MG63 (cell line): ENCODE results near the gene PILRA. TPM values are rescaled to one million over a fixed set of nuclear protein-coding genes. Genes with fewer than 3 reads are reported as not detected.
"Not testable (repeated sequence)": the region's sequence is repeated elsewhere in the genome, so short reads cannot be mapped to it uniquely, and the experiment has no call there.

ENCODE experiments used
- DNase-seq: peaks from one replicate; pipeline ENCODE4 v3.0.0-alpha.2; 2020
- H3K27me3 ChIP-seq: fragments of 250-450 bp; sonication (Bioruptor Pico); 2 replicates; pipeline ENCODE4 v1.5.1; 2020; ENCODE audit warnings: mild to moderate bottlenecking, moderate library complexity
- H3K36me3 ChIP-seq: fragments of 250-450 bp; sonication (Bioruptor Pico); 2 replicates; pipeline ENCODE4 v1.5.1; 2020; ENCODE audit warnings: mild to moderate bottlenecking, moderate library complexity
- H3K4me3 ChIP-seq: fragments of 250-450 bp; sonication (Bioruptor Pico); 2 replicates; pipeline ENCODE4 v1.5.1; 2020; ENCODE audit warnings: mild to moderate bottlenecking, moderate library complexity
- H3K9me3 ChIP-seq: fragments of 250-450 bp; sonication (Bioruptor Pico); 2 replicates; pipeline ENCODE4 v1.5.1; 2020; ENCODE audit warnings: mild to moderate bottlenecking, moderate library complexity
- total RNA-seq: library from RNA; depleted of rRNA; stranded (reverse); fragments of >200 nt; shearing (Covaris generic); gene quantifications from 2 replicates; pipeline ENCODE4 v1.2.3, GENCODE V29; 2014; ENCODE audit warnings: low replicate concordance; rRNA removed

The PILRA gene
- total RNA-seq, result not detected in 2 replicates

DNA sequence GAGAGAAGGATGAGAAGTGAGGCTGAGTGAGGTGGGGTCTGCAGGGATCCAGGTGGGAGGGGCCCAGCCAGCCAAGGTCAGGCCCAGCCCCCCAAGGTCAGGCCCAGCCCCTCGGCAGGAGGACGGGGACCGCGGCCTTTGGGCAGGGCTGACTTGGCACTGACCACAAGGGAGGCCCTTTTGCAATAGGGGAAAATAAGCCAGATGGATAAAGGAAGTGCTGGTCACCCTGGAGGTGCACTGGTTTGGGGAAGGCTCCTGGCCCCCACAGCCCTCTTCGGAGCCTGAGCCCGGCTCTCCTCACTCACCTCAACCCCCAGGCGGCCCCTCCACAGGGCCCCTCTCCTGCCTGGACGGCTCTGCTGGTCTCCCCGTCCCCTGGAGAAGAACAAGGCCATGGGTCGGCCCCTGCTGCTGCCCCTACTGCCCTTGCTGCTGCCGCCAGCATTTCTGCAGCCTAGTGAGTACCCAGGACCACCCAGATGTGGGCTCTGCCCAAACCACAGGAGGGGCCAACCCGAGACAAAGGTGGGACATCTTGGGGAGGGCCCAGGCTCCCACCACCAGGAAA is at the start of gene PILRA:
Gene PILRA, plus strand, starts transcription at position 227 of the 571 bp plus-strand sequence. Its CDS starts 170 bp downstream, at position 397.
- H3K27me3 ChIP-seq, result no peaks in the 10 kb centered on the region
- no peak within 1 kb of the TSS for H3K4me3 ChIP-seq
- no peak for DNase-seq

GRCh38 chr7:100324194-100324593 is 49.1 kb upstream of the PILRA start:
- H3K36me3 ChIP-seq, H3K27me3 ChIP-seq, H3K9me3 ChIP-seq, DNase-seq, H3K4me3 ChIP-seq: not testable (repeated sequence)

More for the DNA sequence above, at the start of gene PILRA:
- Histone ChIP-seq H3K9me3 (no peaks in the 10 kb centered on the region), H3K36me3 (no peaks in the 10 kb centered on the region)

DNA sequence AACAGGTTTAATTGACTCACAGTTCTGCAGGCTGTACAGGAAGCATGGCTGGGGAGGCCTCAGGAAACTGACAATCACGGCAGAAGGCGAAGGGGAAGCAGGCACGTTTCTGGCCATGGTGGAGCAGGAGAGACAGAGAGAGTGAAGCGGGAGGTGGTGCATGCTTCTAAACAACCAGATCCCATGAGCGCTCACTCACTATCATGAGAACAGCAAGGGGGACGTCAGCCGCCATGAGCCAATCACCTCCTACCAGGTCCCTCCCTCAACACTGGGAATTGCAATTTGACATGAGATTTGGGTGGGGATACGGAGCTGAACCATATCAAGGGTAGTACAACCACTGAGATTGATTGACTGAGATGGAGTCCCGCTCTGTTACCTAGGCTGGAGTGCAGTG is 47.6 kb upstream of the PILRA start:
- not testable (repeated sequence) for H3K36me3 ChIP-seq, H3K27me3 ChIP-seq, DNase-seq, H3K9me3 ChIP-seq, H3K4me3 ChIP-seq

- H3K36me3 ChIP-seq, H3K9me3 ChIP-seq, H3K4me3 ChIP-seq, DNase-seq, H3K27me3 ChIP-seq: not testable (repeated sequence)
These were observed 46.4 kb upstream of the PILRA start for GRCh38 chr7:100326914-100327313.

DNA sequence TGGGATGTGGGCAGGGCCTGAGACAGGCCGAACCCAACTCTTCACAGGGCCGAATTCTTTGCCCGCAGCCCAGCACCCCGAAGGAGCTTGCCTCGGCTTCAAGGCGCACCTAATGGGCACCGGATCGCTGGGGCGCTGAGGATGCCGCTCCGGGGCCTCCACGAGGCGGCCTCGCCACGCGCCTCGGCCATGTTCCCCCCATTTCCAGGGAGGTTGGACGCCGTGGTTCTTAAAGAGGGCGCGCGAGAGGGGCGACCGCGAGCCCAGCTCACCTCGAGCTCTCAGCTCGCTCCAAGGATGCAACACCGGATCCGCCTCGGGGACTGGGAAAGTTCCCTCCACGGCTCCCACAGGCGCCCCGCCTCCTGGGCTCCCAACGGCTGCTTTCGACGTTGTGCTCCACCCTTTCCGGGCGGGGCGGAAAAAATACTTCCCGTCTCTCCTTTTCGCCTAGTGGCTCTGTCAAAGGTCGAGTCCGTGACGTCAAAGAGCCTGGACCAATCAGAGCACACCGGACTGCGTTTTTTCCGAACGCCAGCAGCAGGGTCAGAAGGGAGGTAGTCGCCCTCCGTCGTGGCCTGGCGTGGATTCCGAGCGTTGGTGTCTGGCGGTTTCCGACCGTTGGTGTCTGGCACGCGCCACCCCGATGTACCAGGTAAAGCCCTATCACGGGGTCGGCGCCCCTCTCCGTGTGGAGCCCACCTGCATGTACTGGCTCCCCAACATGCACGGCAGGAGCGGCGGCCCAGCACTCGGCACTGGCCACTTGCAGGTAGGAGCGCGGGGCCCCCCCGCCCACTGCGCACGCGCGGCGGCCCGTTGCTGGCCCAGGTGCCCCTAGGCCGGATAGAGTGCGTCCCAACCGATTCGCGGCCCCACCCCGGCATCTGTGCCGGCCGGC is 37.5 kb upstream of the PILRA start:
- H3K36me3 ChIP-seq, H3K9me3 ChIP-seq, H3K27me3 ChIP-seq: not testable (repeated sequence)
- peak; percentile 88 for DNase-seq
- peak overlapping the region; percentile 88 for H3K4me3 ChIP-seq

DNA sequence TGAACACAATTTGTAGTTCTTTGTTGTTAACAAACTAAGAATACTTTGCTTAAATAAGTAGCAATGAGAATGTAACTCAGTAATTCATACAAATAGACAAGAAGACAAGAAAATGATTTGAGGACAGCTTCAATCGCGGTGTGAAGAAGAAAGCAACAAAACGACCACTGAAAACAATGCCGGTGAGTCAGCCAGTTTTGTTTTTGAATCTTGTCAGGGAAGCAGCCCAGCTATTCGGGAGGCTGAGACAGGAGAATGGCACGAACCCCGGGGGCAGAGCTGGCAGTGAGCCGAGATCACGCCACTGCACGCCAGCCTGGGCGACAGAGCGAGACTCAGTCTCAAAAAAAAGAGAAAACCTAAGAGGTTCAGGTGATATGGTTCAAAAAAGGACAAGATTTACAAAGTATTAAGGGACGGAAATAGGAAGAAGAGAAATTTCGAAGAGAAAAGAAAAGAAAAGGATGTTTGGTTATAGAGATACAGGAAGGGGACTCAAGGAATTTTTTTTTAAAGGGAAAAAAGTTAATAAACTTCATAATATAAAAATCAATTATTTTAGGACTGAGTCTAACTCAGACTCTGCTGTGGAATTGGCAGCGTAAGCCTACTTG is 35.1 kb upstream of the PILRA start:
- H3K9me3 ChIP-seq, H3K4me3 ChIP-seq, DNase-seq, H3K27me3 ChIP-seq, H3K36me3 ChIP-seq: not testable (repeated sequence)

DNA sequence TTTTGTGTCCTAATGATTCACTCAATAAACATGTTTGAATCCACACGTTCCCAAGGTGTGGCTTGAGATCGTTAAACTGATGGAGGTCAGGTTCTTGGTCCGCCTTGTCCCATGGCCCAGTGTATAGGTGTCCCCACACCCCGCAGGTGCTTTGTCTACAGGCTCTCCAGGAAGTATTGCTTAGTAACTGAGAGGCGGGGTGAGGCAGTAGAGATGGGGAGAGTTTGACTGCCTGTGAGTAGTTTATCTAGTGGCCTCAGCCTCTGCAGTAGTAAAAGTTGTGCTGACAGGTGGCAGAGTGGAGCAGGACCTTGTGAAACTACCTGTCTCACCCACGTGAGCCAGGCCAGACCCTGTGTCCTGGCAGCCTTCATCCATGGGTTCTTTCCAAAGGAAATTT is 32.0 kb upstream of the PILRA start:
- H3K36me3 ChIP-seq, result peaks cover 13% of the 10 kb centered on the region
- not testable (repeated sequence) for H3K4me3 ChIP-seq, H3K27me3 ChIP-seq, DNase-seq, H3K9me3 ChIP-seq

GRCh38 chr7:100342765-100343164 is 30.5 kb upstream of the PILRA start:
- Histone ChIP-seq H3K4me3 (no peak overlapping the region), H3K36me3 (peaks cover 27% of the 10 kb centered on the region), H3K9me3 (no peaks in the 10 kb centered on the region), H3K27me3 (no peaks in the 10 kb centered on the region)
- DNase-seq, result no peak

DNA sequence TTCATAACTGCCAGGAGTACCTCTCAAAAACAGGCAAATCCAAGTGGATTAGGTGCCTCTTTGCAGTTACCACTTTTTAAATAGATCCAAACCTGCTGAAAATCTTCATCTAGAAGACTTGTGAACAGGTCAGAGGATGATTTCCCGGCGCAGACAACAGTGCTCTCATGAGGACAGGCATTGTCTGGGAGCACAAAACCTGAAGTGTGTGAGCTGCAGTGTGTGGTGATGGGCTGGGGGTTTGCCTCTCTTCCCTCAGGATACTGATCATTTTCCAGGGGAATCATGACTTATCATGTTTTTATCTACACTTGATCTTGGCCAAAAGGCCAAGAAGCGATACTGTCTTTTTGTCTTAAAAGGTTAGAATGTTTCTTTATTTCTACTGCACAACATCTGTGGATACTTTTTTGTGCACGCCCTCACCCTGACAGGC is 29.1 kb upstream of the PILRA start:
- peaks cover 29% of the 10 kb centered on the region for H3K36me3 ChIP-seq
- not testable (repeated sequence) for H3K9me3 ChIP-seq, H3K4me3 ChIP-seq, H3K27me3 ChIP-seq, DNase-seq

DNA sequence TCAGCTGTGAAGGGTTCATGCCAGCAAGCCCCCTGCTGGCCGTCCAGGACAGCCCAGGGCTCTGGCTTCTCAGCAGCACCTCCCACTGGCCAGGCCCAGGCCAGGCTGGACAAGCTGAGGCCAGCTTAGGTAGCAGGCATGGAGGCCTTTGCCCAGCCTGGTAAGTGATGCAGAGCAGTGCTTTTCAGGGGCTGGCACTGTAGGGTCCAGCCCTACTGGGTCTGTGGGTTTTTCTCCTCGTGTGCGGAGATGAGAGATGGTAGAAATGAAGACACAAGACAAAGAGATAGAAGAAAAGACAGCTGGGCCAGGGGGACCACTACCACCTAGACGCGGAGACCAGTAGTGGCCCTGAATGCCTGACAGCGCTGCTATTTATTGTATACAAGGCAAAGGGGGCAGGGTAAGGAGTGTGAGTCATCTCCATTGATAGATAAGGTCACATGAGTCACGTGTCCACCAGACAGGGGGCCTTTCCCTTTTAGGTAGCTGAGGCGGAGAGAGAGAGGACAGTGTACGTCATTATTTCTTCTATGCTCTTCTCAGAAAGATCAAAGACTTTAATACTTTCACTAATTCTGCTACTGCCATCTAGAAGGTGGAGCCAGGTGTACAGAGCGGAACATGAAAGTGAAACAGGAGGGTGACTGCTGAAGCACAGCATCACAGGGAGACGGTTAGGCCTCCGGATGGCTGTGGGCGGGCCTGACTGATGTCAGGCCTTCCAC is 28.6 kb upstream of the PILRA start:
- H3K27me3 ChIP-seq, H3K4me3 ChIP-seq, H3K9me3 ChIP-seq: not testable (repeated sequence)
- H3K36me3 ChIP-seq, result peaks cover 26% of the 10 kb centered on the region
- DNase-seq, result peak; percentile 49

DNA sequence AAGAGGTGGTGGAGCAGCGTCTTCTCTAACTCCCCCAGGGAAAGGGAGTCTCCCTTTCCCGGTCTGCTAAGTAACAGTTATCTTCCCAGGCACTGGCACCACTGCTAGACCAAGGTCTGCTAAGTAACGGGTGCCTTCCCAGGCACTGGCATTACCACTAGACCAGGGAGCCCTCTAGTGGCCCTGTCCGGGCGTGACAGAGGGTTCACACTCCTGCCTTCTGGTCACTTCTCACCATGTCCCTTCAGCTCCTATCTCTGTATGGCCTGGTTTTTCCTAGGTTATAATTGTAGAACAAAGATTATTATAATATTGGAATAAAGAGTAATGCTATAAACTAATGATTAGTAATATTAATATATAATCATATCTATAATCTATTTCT is 28.0 kb upstream of the PILRA start:
- peak; percentile 60 for DNase-seq
- not testable (repeated sequence) for H3K9me3 ChIP-seq, H3K4me3 ChIP-seq, H3K27me3 ChIP-seq
- H3K36me3 ChIP-seq, result peaks cover 25% of the 10 kb centered on the region

DNA sequence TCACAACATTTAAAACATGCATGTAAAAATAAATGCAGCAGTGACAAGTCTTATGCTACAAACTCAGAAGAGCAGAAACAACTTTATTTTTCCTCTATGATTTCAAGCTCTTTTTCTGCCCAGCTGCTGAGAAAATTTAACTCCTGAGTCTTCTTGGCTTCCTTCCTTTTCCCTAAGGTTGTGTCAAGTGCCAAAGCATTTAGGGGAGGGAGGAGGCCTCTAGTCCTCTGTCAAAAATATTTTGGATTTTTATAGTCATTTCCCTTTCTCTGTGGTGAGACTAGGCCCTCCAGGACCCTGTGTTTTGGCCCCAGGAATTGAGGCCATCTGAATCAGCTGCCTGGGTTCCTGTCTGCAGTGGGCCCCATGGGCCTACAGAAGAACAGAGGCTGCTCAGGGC is 26.4 kb upstream of the PILRA start:
- no peak for DNase-seq
- H3K36me3 ChIP-seq, result peaks cover 24% of the 10 kb centered on the region

DNA sequence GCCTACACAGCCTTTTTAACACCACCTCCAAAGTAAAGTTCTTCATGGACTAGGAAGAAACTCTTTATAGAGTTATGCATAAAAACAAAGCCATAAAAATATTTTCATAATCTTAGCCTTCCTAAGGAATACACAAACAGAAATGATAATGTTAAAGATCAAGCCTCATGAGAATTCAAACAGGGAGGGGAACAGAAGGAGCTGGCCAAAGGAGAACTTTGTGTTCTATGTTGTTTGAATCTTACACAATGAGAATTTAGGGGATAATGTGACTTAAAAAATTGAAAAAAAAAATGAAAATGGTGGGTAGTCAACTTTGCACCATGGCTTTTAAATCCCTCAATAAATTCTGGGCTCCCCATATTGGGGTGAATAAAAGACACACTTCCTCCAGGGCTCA is 24.5 kb upstream of the PILRA start:
- Histone ChIP-seq H3K4me3 (no peak overlapping the region), H3K27me3 (no peaks in the 10 kb centered on the region), H3K9me3 (no peaks in the 10 kb centered on the region), H3K36me3 (peaks cover 23% of the 10 kb centered on the region)
- no peak for DNase-seq

More for the DNA sequence above, 26.4 kb upstream of the PILRA start:
- no peak overlapping the region for H3K4me3 ChIP-seq
- no peaks in the 10 kb centered on the region for H3K27me3 ChIP-seq
- H3K9me3 ChIP-seq, result no peaks in the 10 kb centered on the region

DNA sequence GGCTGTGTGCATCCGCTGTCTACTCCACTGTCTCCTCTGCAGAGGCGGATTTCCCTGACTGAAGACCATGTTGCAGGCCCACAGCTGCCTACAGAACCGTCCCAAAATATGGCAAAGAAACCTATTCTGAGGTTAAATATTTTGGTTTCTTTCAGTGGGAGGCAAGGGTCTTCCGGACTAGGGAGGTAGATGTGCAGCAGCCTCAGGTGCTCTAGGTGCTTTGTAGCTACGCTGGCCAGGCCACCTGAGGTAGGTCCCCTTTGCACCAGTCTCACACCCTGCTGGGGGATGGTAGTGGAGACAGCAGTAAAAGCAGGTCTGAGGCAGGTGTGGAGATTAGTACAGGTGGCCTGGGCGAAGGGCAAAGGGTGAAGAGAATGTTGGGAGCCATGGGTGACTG is 23.5 kb upstream of the PILRA start:
- Histone ChIP-seq H3K4me3 (no peak overlapping the region), H3K9me3 (no peaks in the 10 kb centered on the region), H3K36me3 (peaks cover 22% of the 10 kb centered on the region), H3K27me3 (no peaks in the 10 kb centered on the region)
- DNase-seq, result no peak

DNA sequence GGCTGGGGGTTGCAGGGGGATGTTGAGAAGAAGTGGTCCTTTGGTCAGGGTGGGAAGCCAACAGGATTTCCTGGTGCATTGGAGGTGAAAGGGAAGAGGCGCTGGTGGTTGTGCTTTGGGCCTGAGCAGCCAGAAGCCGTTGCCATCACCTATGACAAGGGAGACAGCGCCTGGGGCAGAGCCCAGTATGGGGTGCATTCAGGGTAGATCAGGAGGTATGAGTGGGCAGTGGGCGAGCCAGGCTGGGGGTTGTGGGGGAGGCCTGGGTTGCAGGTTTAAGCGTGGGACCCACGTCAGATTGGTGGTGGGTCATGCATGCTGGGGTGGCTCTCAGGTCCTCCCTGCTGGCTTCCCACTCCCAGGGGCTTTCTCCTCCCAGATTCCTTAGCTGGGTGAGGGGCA is 21.6 kb upstream of the PILRA start:
- Histone ChIP-seq H3K27me3 (no peaks in the 10 kb centered on the region), H3K9me3 (no peaks in the 10 kb centered on the region), H3K36me3 (peaks cover 18% of the 10 kb centered on the region), H3K4me3 (no peak overlapping the region)
- DNase-seq, result no peak

GRCh38 chr7:100352230-100352781 is 21.0 kb upstream of the PILRA start:
- H3K36me3 ChIP-seq, result peaks cover 12% of the 10 kb centered on the region
- DNase-seq, H3K27me3 ChIP-seq, H3K4me3 ChIP-seq, H3K9me3 ChIP-seq: not testable (repeated sequence)
